ENCODE measurements around the gene TRAF7. TPM values are rescaled to one million over a fixed set of nuclear protein-coding genes. Genes with fewer than 3 reads are reported as not detected.

TRAF7 gene
- total RNA-seq, 1 donor from 2014 or later: 22.9 TPM

DNA sequence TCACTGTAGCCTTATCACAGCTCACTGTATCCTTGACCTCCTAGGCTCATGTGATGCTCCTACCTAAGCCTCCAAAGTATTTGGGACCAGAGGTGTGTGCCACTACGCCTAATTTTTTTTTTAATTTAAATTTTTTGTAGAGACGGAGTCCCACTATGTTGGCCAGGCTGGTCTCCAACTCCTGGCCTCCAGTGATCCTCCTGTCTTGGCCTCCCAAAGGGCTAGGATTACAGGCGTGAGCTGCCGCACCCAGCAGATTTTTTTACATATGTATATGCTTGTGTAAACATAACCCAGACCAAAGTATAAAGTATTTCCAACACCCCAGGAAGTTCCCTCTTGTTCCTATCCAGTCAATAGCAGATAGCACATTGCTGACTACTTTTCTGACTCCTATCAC is 60.7 kb downstream of the TRAF7 start:
- DNase-seq (ENCODE audit: low spot score): no peak

- peak; percentile 100 for DNase-seq (ENCODE audit: low spot score)
Measured at GRCh38 chr16:2223221-2223941, 67.8 kb downstream of the TRAF7 start, which contains the start of gene E4F1. TSS of gene E4F1 (plus strand) at chr16:2223591. CDS start at chr16:2223614, 23 bp downstream.

DNA sequence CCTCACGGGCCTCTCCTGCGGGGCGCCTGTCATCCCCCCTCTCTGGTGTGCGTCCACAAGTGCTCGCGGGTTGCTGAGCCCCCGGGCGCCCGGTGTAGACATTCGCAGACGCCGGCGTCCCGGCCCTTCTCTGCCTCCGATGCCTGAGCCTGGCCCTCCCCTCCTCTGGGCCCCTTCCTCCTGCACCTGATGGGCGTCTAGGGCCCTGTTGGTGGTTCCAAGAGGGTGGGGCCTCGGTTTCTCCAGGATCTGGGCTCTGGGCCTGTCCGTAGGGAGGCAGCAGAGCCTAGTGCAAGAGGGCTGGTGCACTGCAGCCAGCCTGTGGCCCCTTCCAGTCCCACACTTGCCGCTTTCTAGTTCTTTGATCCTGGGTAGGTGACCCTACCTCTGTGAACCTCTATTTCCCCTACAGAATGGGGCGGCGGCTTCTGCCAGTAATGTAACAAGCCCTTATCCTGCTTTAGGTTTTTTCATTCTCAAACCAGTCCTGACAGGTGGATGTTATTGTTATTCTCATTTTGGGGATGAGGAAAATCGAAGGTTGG is 68.4 kb downstream of the TRAF7 start:
- DNase-seq (ENCODE audit: low spot score): peak; percentile 44

- no peak for DNase-seq (ENCODE audit: low spot score)
Measured at GRCh38 chr16:2226245-2226793, 70.7 kb downstream of the TRAF7 start.

- DNase-seq (ENCODE audit: low spot score): no peak
Measured at GRCh38 chr16:2226918-2227317, 71.3 kb downstream of the TRAF7 start.

Other genes starting within 250 kb of the TRAF7 start
- not detected for gene HS3ST6, start 237.4 kb upstream of the TRAF7 start, total RNA-seq (ENCODE audit: insufficient read depth, low replicate concordance)
- 2.2 TPM for gene MSRB1, start 212.6 kb upstream of the TRAF7 start, total RNA-seq (ENCODE audit: insufficient read depth, low replicate concordance)
- not detected for gene RPL3L, start 201.1 kb upstream of the TRAF7 start, total RNA-seq (ENCODE audit: insufficient read depth, low replicate concordance)
- gene NDUFB10, start 196.2 kb upstream of the TRAF7 start, total RNA-seq (ENCODE audit: insufficient read depth, low replicate concordance): 111 TPM
- 1,669 TPM for gene RPS2, start 191.0 kb upstream of the TRAF7 start, total RNA-seq (ENCODE audit: insufficient read depth, low replicate concordance)
- gene RNF151, start 188.9 kb upstream of the TRAF7 start, total RNA-seq (ENCODE audit: insufficient read depth, low replicate concordance): not detected
- gene TBL3, start 183.7 kb upstream of the TRAF7 start, total RNA-seq (ENCODE audit: insufficient read depth, low replicate concordance): 10.4 TPM
- gene NOXO1, start 174.3 kb upstream of the TRAF7 start, total RNA-seq (ENCODE audit: insufficient read depth, low replicate concordance): not detected
- 12.0 TPM for gene GFER, start 171.6 kb upstream of the TRAF7 start, total RNA-seq (ENCODE audit: insufficient read depth, low replicate concordance)
- 2.4 TPM for gene SYNGR3, start 165.8 kb upstream of the TRAF7 start, total RNA-seq (ENCODE audit: insufficient read depth, low replicate concordance)
- 4.8 TPM for gene ZNF598, start 146.0 kb upstream of the TRAF7 start, total RNA-seq (ENCODE audit: insufficient read depth, low replicate concordance)
- not detected for gene NPW, start 136.0 kb upstream of the TRAF7 start, total RNA-seq (ENCODE audit: insufficient read depth, low replicate concordance)
- 30.3 TPM for gene NHERF2, start 128.9 kb upstream of the TRAF7 start, total RNA-seq (ENCODE audit: insufficient read depth, low replicate concordance)
- gene NTHL1, start 107.9 kb upstream of the TRAF7 start, total RNA-seq (ENCODE audit: insufficient read depth, low replicate concordance): 10.4 TPM
- 50.1 TPM for gene TSC2, start 107.8 kb upstream of the TRAF7 start, total RNA-seq (ENCODE audit: insufficient read depth, low replicate concordance)
- gene PKD1, start 19.9 kb upstream of the TRAF7 start, total RNA-seq (ENCODE audit: insufficient read depth, low replicate concordance): 99.9 TPM
- gene RAB26, start 7.2 kb upstream of the TRAF7 start, total RNA-seq (ENCODE audit: insufficient read depth, low replicate concordance): 0.48 TPM
- not detected for gene CASKIN1, start 40.8 kb downstream of the TRAF7 start, total RNA-seq (ENCODE audit: insufficient read depth, low replicate concordance)
- gene MLST8, start 49.7 kb downstream of the TRAF7 start, total RNA-seq (ENCODE audit: insufficient read depth, low replicate concordance): 25.8 TPM
- 3.6 TPM for gene BRICD5, start 55.1 kb downstream of the TRAF7 start, total RNA-seq (ENCODE audit: insufficient read depth, low replicate concordance)
- 7.9 TPM for gene PGP, start 59.1 kb downstream of the TRAF7 start, total RNA-seq (ENCODE audit: insufficient read depth, low replicate concordance)
- gene E4F1, start 67.8 kb downstream of the TRAF7 start, total RNA-seq (ENCODE audit: insufficient read depth, low replicate concordance): 14.7 TPM
- gene DNASE1L2, start 80.7 kb downstream of the TRAF7 start, total RNA-seq (ENCODE audit: insufficient read depth, low replicate concordance): not detected
- gene ECI1, start 95.8 kb downstream of the TRAF7 start, total RNA-seq (ENCODE audit: insufficient read depth, low replicate concordance): 24.6 TPM
- 51.3 TPM for gene RNPS1, start 112.3 kb downstream of the TRAF7 start, total RNA-seq (ENCODE audit: insufficient read depth, low replicate concordance)
- gene ABCA3, start 184.9 kb downstream of the TRAF7 start, total RNA-seq (ENCODE audit: insufficient read depth, low replicate concordance): 0.72 TPM